Endothelial cell of coronary artery (primary cell): Measurements from ENCODE around the gene YIF1A. TPM values are rescaled to one million over a fixed set of nuclear protein-coding genes. Genes with fewer than 3 reads are reported as not detected.

Experiments used
- total RNA-seq: library from RNA; depleted of rRNA; stranded (reverse); fragments of >200 nt; gene quantifications from 2 replicates; pipeline ENCODE4 v1.2.3, GENCODE V29; 2014

Gene YIF1A, protein sequence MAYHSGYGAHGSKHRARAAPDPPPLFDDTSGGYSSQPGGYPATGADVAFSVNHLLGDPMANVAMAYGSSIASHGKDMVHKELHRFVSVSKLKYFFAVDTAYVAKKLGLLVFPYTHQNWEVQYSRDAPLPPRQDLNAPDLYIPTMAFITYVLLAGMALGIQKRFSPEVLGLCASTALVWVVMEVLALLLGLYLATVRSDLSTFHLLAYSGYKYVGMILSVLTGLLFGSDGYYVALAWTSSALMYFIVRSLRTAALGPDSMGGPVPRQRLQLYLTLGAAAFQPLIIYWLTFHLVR
- 186 and 228 TPM in 2 replicates for total RNA-seq

GRCh38 chr11:66288671-66289547 lies at the start of gene YIF1A:
Gene YIF1A (minus strand): TSS chr11:66289143. CDS start chr11:66288985, 158 bp downstream.

GRCh38 chr11:66336234-66337102 lies 47.5 kb upstream of the YIF1A start, which contains the start of gene RIN1:
Gene RIN1 (minus strand): TSS chr11:66336434. CDS start chr11:66336402, 32 bp downstream.

GRCh38 chr11:66316849-66317251 lies 27.9 kb upstream of the YIF1A start, which contains the start of gene CD248:
Gene CD248 (minus strand): TSS chr11:66317044. CDS start chr11:66317027, 17 bp downstream.

DNA sequence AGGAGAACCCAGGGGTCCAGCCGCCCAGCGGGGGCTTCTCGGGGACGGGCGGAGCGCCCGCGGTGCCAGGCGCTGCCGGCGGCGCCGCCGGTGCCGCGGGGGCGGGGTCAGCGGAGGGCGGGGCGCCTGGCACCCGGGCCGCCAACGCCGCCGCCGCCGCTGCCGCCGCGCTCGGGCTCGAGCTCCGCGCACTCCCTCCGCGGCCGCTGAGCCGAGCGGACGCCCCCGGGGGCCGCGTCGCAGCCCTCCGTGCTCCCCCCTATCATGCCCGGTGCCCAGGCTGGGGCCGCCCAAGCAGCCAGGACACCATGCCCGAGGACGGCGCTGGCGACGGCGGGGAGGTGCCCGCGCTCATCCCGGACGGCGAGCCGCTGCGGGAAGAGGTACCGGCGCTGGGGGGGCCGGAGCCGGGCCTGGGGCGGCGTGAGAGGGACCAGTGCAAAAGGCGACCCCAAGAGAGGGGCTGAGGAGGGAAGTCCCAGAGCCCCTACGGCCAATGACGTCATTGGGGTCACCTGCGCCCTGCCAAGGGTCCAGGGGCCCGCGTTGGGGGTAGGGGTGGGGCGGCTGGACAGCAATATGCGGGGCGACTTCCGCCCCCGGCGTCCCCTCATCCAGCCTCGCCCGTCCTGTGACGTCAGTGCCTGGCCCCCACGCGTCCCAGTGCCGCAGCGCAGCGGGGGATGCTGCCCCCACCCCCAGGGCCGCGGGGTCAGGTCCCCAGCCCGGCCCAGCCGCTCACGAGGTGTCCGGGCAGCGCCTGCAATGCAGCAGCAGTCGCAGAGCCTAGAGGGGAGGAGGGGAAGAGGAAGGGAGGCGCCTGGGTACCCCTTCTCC lies 3.0 kb upstream of the YIF1A start, which contains the start of gene TMEM151A:
Gene TMEM151A, plus strand, starts transcription at position 189 of the 837 bp plus-strand sequence. Its CDS starts 120 bp downstream, at position 309.

GRCh38 chr11:66277471-66278362 lies 11.2 kb downstream of the YIF1A start, which contains the start of gene CNIH2:
Gene CNIH2 (plus strand): TSS chr11:66278175. CDS start chr11:66278457, 282 bp downstream.

DNA sequence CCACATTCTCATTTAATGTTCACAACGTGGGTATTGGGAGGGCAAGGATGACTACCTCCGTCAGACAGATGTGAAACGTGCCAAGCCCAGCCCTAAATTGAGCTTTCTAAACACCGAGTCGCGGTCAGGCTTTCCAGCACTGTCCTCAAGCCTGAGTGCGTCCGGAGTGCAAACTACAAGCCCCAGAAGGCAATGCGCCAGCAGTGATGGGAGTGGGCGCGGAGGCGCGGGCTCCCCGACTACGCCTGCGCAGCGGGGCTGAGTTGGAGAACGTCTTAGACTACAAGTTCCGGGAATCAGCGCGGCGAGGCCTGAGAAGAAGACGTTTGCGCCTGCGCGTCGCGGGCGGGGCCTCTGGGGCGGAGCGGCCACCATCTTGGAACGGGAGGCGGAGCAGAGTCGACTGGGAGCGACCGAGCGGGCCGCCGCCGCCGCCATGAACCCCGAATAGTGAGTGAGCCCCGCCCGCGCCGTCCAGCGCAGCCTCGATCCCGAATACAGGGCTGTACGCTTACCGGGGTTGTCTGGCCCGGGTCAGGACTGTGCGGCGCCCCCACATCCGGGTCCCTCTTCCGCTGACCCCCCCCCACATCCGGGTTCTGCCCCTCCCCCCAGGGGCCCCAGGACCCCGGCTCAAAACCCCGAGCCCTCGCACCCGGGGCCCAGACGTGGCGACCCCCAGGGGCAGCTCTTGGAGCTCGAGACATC lies 20.5 kb downstream of the YIF1A start, which contains the start of gene RAB1B:
Gene RAB1B, plus strand, starts transcription at position 396 of the 708 bp plus-strand sequence. Its CDS starts 41 bp downstream, at position 437.

Other genes starting within 250 kb of the YIF1A start
- not detected in 2 replicates for gene GAL3ST3, start 240.0 kb downstream of the YIF1A start, total RNA-seq
- 106 and 108 TPM in 2 replicates for gene SF3B2, start 236.8 kb downstream of the YIF1A start, total RNA-seq
- 18.6 and 39.6 TPM in 2 replicates for gene PACS1, start 218.9 kb downstream of the YIF1A start, total RNA-seq
- gene KLC2, start 31.4 kb downstream of the YIF1A start, total RNA-seq = 13.4 and 26.9 TPM in 2 replicates
- gene RAB1B, start 20.5 kb downstream of the YIF1A start, total RNA-seq = 75.9 and 80.9 TPM in 2 replicates
- gene CNIH2, start 11.0 kb downstream of the YIF1A start, total RNA-seq = 0.09 TPM in 2 replicates
- 0.66 TPM in 1 of 2 replicates, not detected in the other for gene TMEM151A, start 2.8 kb upstream of the YIF1A start, total RNA-seq
- gene CD248, start 27.9 kb upstream of the YIF1A start, total RNA-seq = under 0.01 and 1.1 TPM in 2 replicates
- 5.9 and 8.3 TPM in 2 replicates for gene RIN1, start 47.3 kb upstream of the YIF1A start, total RNA-seq
- 65.0 and 79.7 TPM in 2 replicates for gene BRMS1, start 56.0 kb upstream of the YIF1A start, total RNA-seq
- 23.8 and 31.3 TPM in 2 replicates for gene B4GAT1, start 58.5 kb upstream of the YIF1A start, total RNA-seq
- gene SLC29A2, start 82.6 kb upstream of the YIF1A start, total RNA-seq = 0.09 and 0.28 TPM in 2 replicates
- not detected in 2 replicates for gene NPAS4, start 131.9 kb upstream of the YIF1A start, total RNA-seq
- gene MRPL11, start 149.7 kb upstream of the YIF1A start, total RNA-seq = 41.3 and 44.1 TPM in 2 replicates
- 3.4 and 6.0 TPM in 2 replicates for gene PELI3, start 177.8 kb upstream of the YIF1A start, total RNA-seq
- 56.5 and 75.1 TPM in 2 replicates for gene DPP3, start 191.3 kb upstream of the YIF1A start, total RNA-seq
- gene BBS1, start 221.5 kb upstream of the YIF1A start, total RNA-seq = 16.1 and 25.9 TPM in 2 replicates